Ishikawa (cell line): Measurements from ENCODE around the gene PFKFB4.

Experiments used
- CEBPB ChIP-seq: IDR thresholded peaks from 2 replicates; pipeline ENCODE4 v1.6.1; 2012
- CREB1 ChIP-seq: IDR thresholded peaks from 2 replicates; pipeline ENCODE4 v1.6.1; 2012; ENCODE audit warnings: low read depth
- EGR1 ChIP-seq: IDR thresholded peaks from 2 replicates; pipeline ENCODE4 v1.6.1; 2012
- EP300 ChIP-seq: IDR thresholded peaks from 2 replicates; pipeline ENCODE4 v1.6.1; 2012; ENCODE audit warnings: borderline replicate concordance
- FOXM1 ChIP-seq: IDR thresholded peaks from 2 replicates; pipeline ENCODE4 v1.6.1; 2012; ENCODE audit warnings: low read depth, borderline replicate concordance
- NFIC ChIP-seq: IDR thresholded peaks from 2 replicates; pipeline ENCODE4 v1.6.1; 2012
- RAD21 ChIP-seq: IDR thresholded peaks from 2 replicates; pipeline ENCODE4 v1.6.1; 2012; ENCODE audit warnings: low read depth
- REST ChIP-seq: IDR thresholded peaks from 2 replicates; pipeline ENCODE4 v1.6.1; 2012; ENCODE audit warnings: low read depth, mild to moderate bottlenecking
- TAF1 ChIP-seq: IDR thresholded peaks from 2 replicates; pipeline ENCODE4 v1.6.1; 2012; ENCODE audit warnings: low read depth, mild to moderate bottlenecking
- TCF12 ChIP-seq: IDR thresholded peaks from 2 replicates; pipeline ENCODE4 v1.6.1; 2012; ENCODE audit warnings: low read depth
- TEAD4 ChIP-seq: IDR thresholded peaks from 2 replicates; pipeline ENCODE4 v1.6.1; 2012
- USF1 ChIP-seq: IDR thresholded peaks from 2 replicates; pipeline ENCODE4 v1.6.1; 2012
- YY1 ChIP-seq: IDR thresholded peaks from 2 replicates; pipeline ENCODE4 v1.6.1; 2012; ENCODE audit warnings: low read depth
- ZBTB7A ChIP-seq: IDR thresholded peaks from 2 replicates; pipeline ENCODE4 v1.6.1; 2012; ENCODE audit warnings: low read depth
- TF ChIP-seq, protein P1 (sequence below): IDR thresholded peaks from 2 replicates; pipeline ENCODE4 v1.6.1; 2012

The PFKFB4 gene

DNA sequence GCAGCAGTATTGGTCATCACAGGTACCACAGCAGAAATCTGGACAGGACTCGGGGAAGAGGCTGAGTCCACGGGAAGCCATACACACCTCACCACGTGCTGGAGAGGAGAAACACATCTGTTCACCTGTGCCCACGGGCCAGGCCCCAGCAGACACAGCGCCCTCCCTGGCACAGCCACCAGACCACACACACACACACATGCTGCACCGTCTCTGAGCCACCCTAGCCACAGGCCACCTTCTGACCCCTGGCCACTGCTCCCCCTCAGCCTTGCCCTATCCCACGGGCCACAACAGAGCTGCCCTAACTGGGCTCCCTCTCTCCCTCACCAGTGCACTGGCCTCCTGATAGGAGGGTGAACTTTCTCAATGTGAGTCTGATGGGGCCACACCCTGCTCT is 55.4 kb downstream of the PFKFB4 start:
- TF ChIP-seq TEAD4 (no peak), CREB1 (no peak), REST (no peak), TCF12 (no peak), ZBTB7A (no peak), TAF1 (no peak), EP300 (no peak), FOXM1 (no peak), YY1 (no peak), CEBPB (no peak), EGR1 (no peak), USF1 (no peak), NFIC (no peak), RAD21 (no peak)
- TF ChIP-seq, protein P1, sequence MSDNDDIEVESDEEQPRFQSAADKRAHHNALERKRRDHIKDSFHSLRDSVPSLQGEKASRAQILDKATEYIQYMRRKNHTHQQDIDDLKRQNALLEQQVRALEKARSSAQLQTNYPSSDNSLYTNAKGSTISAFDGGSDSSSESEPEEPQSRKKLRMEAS = no peak

DNA sequence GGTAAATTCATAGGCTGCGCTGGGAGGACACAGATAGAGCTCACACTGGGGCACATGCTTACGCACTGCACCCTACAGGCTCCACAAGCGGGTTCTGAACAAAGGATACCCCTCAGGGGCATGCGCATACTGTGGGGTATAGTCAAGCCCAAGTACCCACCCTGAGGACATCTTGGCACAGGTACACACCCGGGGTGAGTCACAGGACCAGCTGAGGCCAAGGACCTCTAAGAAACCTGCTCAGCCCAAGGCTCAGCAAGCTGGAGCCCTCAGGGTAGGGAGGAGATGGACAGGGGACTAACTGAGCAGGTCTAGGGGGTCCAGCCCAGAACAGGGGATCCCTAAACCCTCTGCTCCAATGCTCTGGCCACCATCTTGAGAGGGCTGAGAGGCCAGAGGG is 55.9 kb downstream of the PFKFB4 start:
- TF ChIP-seq CEBPB = no peak
- TF ChIP-seq, protein P1 = no peak
- no peak for TF ChIP-seq FOXM1
- TF ChIP-seq NFIC = no peak
- no peak for TF ChIP-seq USF1
- TF ChIP-seq CREB1 = no peak
- TF ChIP-seq YY1 = no peak
- TF ChIP-seq EP300 = no peak

- TF ChIP-seq, protein P1 = no peak
- TF ChIP-seq CEBPB (no peak), FOXM1 (no peak), YY1 (no peak), NFIC (no peak), EGR1 (no peak)
Observed at GRCh38 chr3:48493203-48493501, 63.5 kb downstream of the PFKFB4 start.

DNA sequence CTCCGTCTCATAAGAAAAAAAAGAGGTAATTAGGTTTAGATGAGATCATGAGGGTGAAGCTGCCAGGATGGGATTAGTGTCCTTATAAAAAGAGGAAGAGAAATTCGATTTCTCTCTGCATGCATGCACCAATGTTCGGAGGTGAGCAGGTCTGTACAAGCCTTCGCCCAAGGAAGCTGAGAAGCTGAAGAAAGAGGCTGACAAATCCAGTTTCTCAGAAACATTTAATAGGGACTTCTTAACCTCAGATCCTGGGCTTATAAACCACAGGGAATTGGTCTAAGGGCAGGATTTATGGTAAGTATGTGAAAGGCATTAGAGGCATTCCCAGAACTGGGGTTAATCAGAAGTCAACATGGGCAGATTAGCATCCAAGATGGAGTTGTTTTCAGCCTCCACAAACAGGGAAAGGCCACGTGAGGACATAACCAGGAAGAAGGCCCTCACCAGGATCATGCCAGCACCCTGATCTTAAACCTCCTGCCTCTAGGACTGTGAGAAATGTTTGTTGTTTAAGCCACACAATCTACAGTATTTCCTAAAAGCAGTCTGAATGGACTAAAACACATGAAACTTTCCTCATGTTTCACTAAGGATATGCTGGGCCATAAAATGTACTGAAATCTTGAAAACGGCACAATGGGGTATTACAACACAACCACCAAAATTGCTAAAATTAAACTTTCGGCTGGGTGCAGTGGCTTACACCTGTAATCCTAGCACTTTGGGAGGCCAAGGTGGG is 64.0 kb downstream of the PFKFB4 start:
- no peak for TF ChIP-seq TAF1
- no peak for TF ChIP-seq CREB1
- no peak for TF ChIP-seq TCF12
- no peak for TF ChIP-seq NFIC
- TF ChIP-seq EGR1 = no peak
- TF ChIP-seq ZBTB7A = no peak
- TF ChIP-seq USF1 = no peak
- no peak for TF ChIP-seq TEAD4
- TF ChIP-seq YY1 = no peak
- TF ChIP-seq REST = no peak

DNA sequence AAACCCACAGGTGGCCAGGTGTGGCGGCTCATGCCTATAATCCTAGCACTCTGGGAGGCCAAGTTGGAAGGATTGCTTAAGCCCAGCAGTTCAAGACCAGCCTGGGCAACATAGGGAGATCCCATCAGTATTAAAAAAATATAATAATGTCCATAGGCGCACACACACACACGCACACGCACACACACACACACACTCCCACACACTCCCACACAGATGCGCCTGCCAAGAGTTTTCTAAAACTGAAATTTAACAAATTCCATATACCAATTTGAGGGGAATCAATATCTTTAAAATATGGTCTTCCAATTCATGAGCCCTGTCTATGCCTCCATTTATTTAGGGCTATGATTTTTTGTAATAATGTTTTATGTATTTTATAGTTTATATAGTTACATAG is 69.7 kb downstream of the PFKFB4 start:
- TF ChIP-seq TCF12 (no peak), CREB1 (no peak), FOXM1 (no peak), EP300 (no peak), RAD21 (no peak), CEBPB (no peak), USF1 (no peak), REST (no peak), YY1 (no peak), TEAD4 (no peak)
